Natural killer cell (primary cell): ENCODE data around the gene FBXO27. TPM values are rescaled to one million over a fixed set of nuclear protein-coding genes. Genes with fewer than 3 reads are reported as not detected.
A peak's percentile ranks its signal among the peaks of the same experiment; 100 is the strongest.

Experiments
- ATAC-seq, 3 donors: fragments of 150-1000 bp in 2 of 3; fragments of 200-7000 bp in 1 of 3; cut with Tn5 transposase; 1 replicate in 1 of 3; 2 replicates in 2 of 3; pipeline ENCODE4 v1.10.0; 2021; ENCODE audit warnings: mild to moderate bottlenecking in 2 of 3, moderate library complexity in 2 of 3
- DNase-seq, 2 donors: peaks; one replicate each; pipeline versions ENCODE4 v3.0.0 to v3.0.0-alpha.2; 2013 to 2021; ENCODE audit warnings: mixed read lengths in 1 of 2
- H3K27ac ChIP-seq: one replicate; pipeline ENCODE4 v1.5.1; 2013; ENCODE audit warnings: mild to moderate bottlenecking, low read length
- H3K27me3 ChIP-seq: one replicate; pipeline ENCODE4 v1.6.1; 2013; ENCODE audit warnings: low read length; ENCODE audit not compliant: control insufficient read depth, insufficient read depth
- H3K36me3 ChIP-seq: one replicate; pipeline ENCODE4 v1.6.1; 2013; ENCODE audit warnings: low read length; ENCODE audit not compliant: control insufficient read depth, insufficient read depth
- H3K4me1 ChIP-seq: one replicate; pipeline ENCODE4 v1.6.1; 2013; ENCODE audit warnings: low read length; ENCODE audit not compliant: control insufficient read depth, insufficient read depth
- H3K4me3 ChIP-seq: one replicate; pipeline ENCODE4 v1.5.1; 2013; ENCODE audit warnings: low read length
- H3K9me3 ChIP-seq: one replicate; pipeline ENCODE4 v1.6.1; 2013; ENCODE audit warnings: low read length; ENCODE audit not compliant: control insufficient read depth, insufficient read depth
- H3K27ac Mint-ChIP-seq, 2 donors: one replicate each; pipeline ENCODE4 v1.8.0; 2022; ENCODE audit warnings: mild to moderate bottlenecking in 2 of 2, mixed read lengths in 2 of 2, moderate library complexity in 1 of 2
- H3K27me3 Mint-ChIP-seq, 2 donors: one replicate each; pipeline ENCODE4 v1.8.0; 2022; ENCODE audit warnings: low read depth in 2 of 2, mixed read lengths in 2 of 2
- H3K36me3 Mint-ChIP-seq: one replicate; pipeline ENCODE4 v1.8.0; 2022; ENCODE audit warnings: mixed read lengths
- H3K4me1 Mint-ChIP-seq, 2 donors: one replicate each; pipeline ENCODE4 v1.8.0; 2022; ENCODE audit warnings: mixed read lengths in 2 of 2
- H3K4me3 Mint-ChIP-seq: one replicate; pipeline ENCODE4 v1.8.0; 2022; ENCODE audit warnings: mild to moderate bottlenecking, moderate library complexity, mixed read lengths
- H3K9me3 Mint-ChIP-seq, 2 donors: one replicate each; pipeline ENCODE4 v1.8.0; 2022; ENCODE audit warnings: mixed read lengths in 2 of 2
- WGBS: methylation state at CpG from one replicate; pipeline ENCODE4 v1.1.7; 2013; ENCODE audit warnings: missing lambda C conversion rate; ENCODE audit not compliant: insufficient coverage; 5-methylcytosine and 5-hydroxymethylcytosine counted together
- intact Hi-C: fragments of 100-400 bp; cut with micrococcal nuclease; formaldehyde crosslinking; loops from one replicate; pipeline ENCODE4 v1.14.2; 2022
- total RNA-seq, 4 donors: library from RNA; stranded (reverse); fragments of 120-200 nt in 1 of 4; gene quantifications; one replicate each; pipeline versions ENCODE4 v1.2.3 to v1.2.4, GENCODE V29; 2013 to 2022
- TF ChIP-seq, protein P1 (sequence below): fragments of 200-600 bp; IDR thresholded peaks from one replicate; pipeline ENCODE4 v1.8.0; 2022; ENCODE audit warnings: antibody characterized with exemption

The FBXO27 gene
- total RNA-seq, 3 donors from 2014 or later (not counting 1 experiment from before 2014, with no cell fraction given), result 0.23 to 0.38 TPM; not detected in 1

DNA sequence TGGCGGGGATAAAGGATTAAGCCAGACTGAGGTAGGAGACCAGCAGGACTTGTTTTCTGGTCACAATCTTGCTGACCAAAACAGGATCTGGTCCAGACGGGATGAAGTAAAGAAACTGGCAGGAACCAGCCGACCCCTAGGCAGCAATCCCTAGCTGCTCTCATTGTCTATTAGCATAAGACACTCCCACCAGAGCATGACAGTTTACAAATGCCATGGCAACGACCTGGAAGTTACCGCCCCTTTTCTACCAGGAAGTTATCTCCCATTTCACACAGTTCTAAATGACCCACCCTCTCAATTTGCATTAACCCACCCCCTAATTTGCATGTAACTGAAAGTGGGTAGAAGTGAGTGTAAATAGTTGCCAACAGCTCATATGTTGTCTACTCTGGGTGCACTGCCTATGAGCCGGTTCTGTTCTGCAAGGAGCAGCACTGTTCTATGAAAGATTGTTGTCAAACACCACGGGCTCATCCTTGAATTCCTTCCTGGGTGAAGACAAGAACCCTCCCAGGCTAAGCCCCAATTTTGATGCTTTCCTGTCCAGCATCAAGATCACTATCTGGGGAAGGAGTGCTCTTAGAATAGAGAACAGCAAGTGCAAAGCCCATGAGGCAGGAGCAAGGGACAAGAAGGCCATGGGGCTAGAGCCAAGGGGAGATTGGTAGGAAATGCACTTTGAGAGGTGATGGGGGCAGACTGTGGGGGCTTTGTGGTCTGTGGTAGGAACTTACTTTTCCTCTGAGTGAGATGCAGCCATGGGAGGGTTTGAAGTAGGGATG is 13.9 kb upstream of the FBXO27 start:
- peak in 2 of 3 donors; percentile 52 to 55 for ATAC-seq
- 83% methylated on average over 6 of the region's 7 CpGs for WGBS
- Histone ChIP-seq H3K27ac (no peak overlapping the region), H3K36me3 (no peaks in the 10 kb centered on the region), H3K4me1 (peaks cover 2% of the 10 kb centered on the region), H3K27me3 (no peaks in the 10 kb centered on the region), H3K4me3 (no peak overlapping the region), H3K9me3 (no peaks in the 10 kb centered on the region)
- H3K27me3 Mint-ChIP-seq, result peaks cover 6 to 10% of the 10 kb centered on the region in 2 donors
- TF ChIP-seq, protein P1, sequence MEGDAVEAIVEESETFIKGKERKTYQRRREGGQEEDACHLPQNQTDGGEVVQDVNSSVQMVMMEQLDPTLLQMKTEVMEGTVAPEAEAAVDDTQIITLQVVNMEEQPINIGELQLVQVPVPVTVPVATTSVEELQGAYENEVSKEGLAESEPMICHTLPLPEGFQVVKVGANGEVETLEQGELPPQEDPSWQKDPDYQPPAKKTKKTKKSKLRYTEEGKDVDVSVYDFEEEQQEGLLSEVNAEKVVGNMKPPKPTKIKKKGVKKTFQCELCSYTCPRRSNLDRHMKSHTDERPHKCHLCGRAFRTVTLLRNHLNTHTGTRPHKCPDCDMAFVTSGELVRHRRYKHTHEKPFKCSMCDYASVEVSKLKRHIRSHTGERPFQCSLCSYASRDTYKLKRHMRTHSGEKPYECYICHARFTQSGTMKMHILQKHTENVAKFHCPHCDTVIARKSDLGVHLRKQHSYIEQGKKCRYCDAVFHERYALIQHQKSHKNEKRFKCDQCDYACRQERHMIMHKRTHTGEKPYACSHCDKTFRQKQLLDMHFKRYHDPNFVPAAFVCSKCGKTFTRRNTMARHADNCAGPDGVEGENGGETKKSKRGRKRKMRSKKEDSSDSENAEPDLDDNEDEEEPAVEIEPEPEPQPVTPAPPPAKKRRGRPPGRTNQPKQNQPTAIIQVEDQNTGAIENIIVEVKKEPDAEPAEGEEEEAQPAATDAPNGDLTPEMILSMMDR, result no peak
- no peak for DNase-seq
- H3K4me3 Mint-ChIP-seq, result no peak overlapping the region
- H3K27ac Mint-ChIP-seq, result no peak overlapping the region
- intact Hi-C loops, result no loop called here
- no peaks in the 10 kb centered on the region for H3K9me3 Mint-ChIP-seq
- H3K4me1 Mint-ChIP-seq, result peaks cover 0 to 5% of the 10 kb centered on the region in 2 donors
- H3K36me3 Mint-ChIP-seq, result no peaks in the 10 kb centered on the region

DNA sequence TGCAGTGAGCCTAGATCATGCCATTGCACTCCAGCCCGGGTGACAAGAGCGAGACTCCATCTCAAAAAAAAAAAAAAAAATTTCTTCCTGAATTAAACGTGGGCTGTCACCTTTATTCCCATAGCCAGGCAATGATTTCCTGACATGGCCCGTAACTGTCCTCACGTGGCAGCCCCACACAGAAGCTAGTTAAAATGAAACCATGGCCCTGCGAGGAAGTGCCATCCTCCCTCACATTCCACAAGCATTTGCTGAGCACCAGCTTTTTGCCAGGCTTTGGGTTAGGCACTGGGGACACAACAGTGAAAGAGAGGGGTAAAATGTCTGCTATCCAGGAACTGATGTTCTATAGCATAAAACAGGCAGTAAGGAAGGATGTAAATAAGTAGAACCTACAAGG is 13.2 kb upstream of the FBXO27 start:
- no peak for ATAC-seq
- H3K4me1 Mint-ChIP-seq, result peaks cover 0 to 5% of the 10 kb centered on the region in 2 donors
- intact Hi-C loops, result no loop called here
- peaks cover 6 to 10% of the 10 kb centered on the region in 2 donors for H3K27me3 Mint-ChIP-seq
- no peak for DNase-seq
- Histone ChIP-seq H3K4me3 (no peak overlapping the region), H3K27me3 (no peaks in the 10 kb centered on the region), H3K36me3 (no peaks in the 10 kb centered on the region), H3K9me3 (no peaks in the 10 kb centered on the region), H3K4me1 (peaks cover 2% of the 10 kb centered on the region), H3K27ac (no peak overlapping the region)
- TF ChIP-seq, protein P1, result no peak
- H3K27ac Mint-ChIP-seq, result no peak overlapping the region
- WGBS, result 79% methylated on average over 6 of the region's 6 CpGs
- H3K9me3 Mint-ChIP-seq, result no peaks in the 10 kb centered on the region
- H3K36me3 Mint-ChIP-seq, result no peaks in the 10 kb centered on the region
- H3K4me3 Mint-ChIP-seq, result no peak overlapping the region

DNA sequence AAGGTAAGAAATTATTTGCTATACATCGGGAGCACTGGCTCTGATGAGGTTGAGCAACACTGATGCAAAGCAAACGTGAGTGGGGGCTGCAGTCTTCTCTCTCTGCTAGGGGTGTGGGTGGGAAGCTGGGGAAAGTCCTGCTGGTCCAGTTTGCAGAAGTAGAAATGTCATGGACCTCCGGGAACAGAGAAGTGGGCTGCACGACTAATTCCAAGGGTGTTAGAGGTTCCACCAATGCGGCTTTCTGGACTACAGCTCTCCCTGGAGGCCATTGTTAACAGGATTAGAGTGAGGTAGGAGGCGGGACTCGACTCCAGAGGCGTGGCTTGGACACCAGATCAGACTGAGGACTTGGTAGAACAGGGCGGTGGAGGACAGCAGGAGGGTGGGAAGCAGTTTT is 5.7 kb upstream of the FBXO27 start:
- H3K4me3 ChIP-seq, result no peak overlapping the region
- Mint-ChIP-seq H3K36me3 (no peaks in the 10 kb centered on the region), H3K27ac (no peak overlapping the region), H3K4me3 (no peak overlapping the region), H3K27me3 (peaks cover 0 to 9% of the 10 kb centered on the region in 2 donors), H3K9me3 (no peaks in the 10 kb centered on the region), H3K4me1 (no peaks in the 10 kb centered on the region)
- H3K27ac ChIP-seq, result no peak overlapping the region
- WGBS, result 27% methylated on average over 9 of the region's 9 CpGs
- no peaks in the 10 kb centered on the region for H3K27me3 ChIP-seq
- DNase-seq, result no peak
- H3K4me1 ChIP-seq, result no peaks in the 10 kb centered on the region
- TF ChIP-seq, protein P1, result no peak
- no peak for ATAC-seq
- no peaks in the 10 kb centered on the region for H3K9me3 ChIP-seq
- no peaks in the 10 kb centered on the region for H3K36me3 ChIP-seq
- intact Hi-C loops, result no loop called here

DNA sequence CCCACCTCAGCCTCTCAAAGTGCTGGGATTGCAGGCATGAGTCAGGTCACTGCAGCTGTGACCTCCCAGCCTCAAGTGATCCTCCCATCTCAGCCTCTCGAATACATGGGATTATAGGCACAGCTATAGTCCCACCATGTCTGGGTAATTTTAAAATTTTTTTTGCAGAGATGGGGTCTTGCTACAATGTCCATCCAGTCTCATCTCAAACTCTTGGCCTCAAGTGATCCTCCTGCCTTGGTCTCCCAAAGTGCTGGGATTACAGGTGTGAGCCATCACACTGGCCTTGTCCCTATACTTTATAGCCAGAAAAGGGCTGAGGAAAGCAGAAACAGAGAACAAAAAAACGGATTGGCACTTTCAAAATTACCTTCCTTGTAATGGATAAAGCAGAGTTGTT is 4.8 kb upstream of the FBXO27 start:
- Mint-ChIP-seq H3K27ac (no peak overlapping the region), H3K4me1 (peaks cover 0 to 7% of the 10 kb centered on the region in 2 donors), H3K27me3 (peaks cover 0 to 14% of the 10 kb centered on the region in 2 donors), H3K36me3 (no peaks in the 10 kb centered on the region), H3K9me3 (no peaks in the 10 kb centered on the region), H3K4me3 (no peak overlapping the region)
- H3K4me1 ChIP-seq, result peaks cover 4% of the 10 kb centered on the region
- H3K27ac ChIP-seq, result no peak overlapping the region
- no peak for ATAC-seq
- no peaks in the 10 kb centered on the region for H3K27me3 ChIP-seq
- whole genome bisulfite sequencing, result 58% methylated on average over 2 of the region's 2 CpGs
- no peak overlapping the region for H3K4me3 ChIP-seq
- intact Hi-C loops, result no loop called here
- no peaks in the 10 kb centered on the region for H3K9me3 ChIP-seq
- DNase-seq, result no peak
- TF ChIP-seq, protein P1, result no peak
- no peaks in the 10 kb centered on the region for H3K36me3 ChIP-seq
